ENCODE data around the gene TTLL11.

Gene TTLL11

GRCh38 chr9:122051351-122052321, 41.5 kb downstream of the TTLL11 start:
- no peak for DNase-seq (ENCODE audit: low read depth)

DNA sequence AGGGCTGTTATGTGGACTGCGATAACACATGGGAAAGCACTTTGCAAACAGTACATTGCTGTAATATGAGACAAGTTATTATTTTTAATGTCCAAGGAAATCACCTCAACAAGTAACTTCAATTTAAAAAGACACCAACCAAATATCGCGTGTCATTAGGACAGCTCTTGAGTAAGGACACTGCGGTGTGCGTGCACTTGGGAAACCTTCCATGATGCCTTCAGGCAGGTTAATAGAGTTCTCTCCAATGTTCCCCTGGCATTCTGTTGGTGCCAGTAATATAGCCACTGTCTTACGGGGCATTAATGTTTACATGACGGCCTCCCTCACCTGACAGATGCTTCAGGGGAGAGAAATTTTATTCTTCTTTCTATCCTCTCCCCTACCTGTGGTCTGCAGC, 42.9 kb downstream of the TTLL11 start:
- DNase-seq (ENCODE audit: low read depth), result no peak

DNA sequence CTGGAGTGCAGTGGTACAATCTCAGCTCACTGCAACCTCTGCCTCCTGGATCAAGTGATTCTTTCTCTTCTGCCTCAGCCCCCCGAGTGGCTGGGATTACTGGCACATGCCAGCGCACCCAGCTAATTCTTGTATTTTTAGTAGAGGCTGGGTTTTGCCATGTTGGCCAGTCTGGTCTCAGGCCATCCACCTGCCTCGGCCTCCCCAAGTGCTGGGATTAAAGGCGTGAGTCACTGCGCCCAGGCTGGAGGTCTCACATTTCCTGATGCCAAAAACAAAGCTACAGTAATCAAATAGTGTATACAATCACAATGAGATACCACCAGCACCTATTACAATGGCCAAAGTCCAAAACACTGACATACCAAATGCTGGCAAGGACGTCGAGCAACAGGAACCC, 51.1 kb downstream of the TTLL11 start:
- DNase-seq (ENCODE audit: low read depth), result no peak

DNA sequence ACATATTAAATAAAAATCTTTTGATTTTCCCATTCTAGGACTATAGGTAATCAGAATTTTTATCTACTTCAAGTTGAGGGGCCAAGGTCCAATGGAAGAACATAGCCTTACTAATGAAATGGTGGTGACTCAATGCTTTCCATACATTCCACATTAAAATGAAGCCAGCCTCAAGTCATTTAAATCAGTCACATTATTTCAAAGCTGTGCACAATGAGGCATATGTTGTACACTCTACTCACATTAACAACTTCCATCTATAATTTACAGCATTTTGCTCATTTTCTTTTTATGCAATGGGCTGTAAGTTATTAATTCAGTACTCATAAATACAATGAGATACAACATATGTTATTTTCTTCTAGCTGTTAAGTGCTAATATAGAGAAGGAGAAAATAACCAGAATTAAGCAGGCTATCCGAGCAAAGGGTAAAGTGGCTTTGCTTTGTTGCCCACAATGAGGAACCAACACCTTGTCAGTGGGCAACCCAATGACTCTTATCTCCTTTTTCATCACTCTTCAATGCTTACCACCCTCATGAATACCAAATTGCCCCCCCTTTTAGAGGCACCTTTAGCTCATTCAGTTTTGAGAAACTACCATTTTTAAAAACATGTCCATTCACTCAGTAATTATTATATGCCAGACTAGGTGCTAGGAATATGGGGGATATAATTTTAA, 52.4 kb downstream of the TTLL11 start:
- DNase-seq (ENCODE audit: low read depth), result no peak

GRCh38 chr9:122039234-122039633, 53.9 kb downstream of the TTLL11 start:
- no peak for DNase-seq (ENCODE audit: low read depth)

DNA sequence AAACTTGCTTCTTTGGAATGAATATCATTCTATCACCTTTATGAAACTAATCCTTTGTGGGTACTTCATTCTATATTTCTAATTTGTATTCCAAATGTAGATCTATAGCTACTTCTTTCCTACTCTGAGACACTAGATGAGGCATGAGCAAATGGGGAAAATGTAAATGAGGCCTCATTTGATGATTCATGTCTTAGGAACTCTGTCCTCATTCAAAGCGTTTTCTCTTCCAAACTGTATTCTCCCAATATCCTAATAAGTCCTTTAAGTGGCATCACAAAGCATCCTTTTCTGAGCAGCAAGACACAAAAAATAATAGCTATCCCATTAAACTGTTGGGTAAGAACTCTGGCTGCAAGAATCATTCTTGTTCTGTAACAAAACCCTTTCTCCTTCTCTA, 56.1 kb downstream of the TTLL11 start:
- DNase-seq (ENCODE audit: low read depth), result no peak

DNA sequence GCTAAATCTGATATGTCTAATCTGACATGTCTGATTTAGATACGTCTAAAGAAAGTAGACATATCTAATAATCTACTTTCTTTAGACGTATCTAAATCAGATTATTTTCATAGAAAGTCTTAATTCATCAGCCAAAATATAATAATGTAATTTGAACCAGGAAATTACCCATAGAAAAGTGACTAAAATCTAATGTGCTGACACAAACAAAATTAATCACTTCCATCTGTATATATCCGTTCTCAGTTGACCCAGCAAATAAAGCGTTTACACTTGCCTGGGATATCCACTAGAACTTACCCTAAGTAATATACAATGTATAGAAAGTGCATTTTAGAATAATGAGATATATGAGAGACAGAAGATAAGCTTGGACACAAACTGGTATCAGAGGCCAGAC, 56.7 kb downstream of the TTLL11 start:
- no peak for DNase-seq (ENCODE audit: low read depth)

- DNase-seq (ENCODE audit: low read depth), result no peak
These were observed 59.2 kb downstream of the TTLL11 start for GRCh38 chr9:122033775-122034373.

- DNase-seq (ENCODE audit: low read depth), result no peak
These were observed 60.8 kb downstream of the TTLL11 start for GRCh38 chr9:122032346-122032745.

- DNase-seq (ENCODE audit: low read depth), result no peak
These were observed 61.3 kb downstream of the TTLL11 start for GRCh38 chr9:122031776-122032175.

DNA sequence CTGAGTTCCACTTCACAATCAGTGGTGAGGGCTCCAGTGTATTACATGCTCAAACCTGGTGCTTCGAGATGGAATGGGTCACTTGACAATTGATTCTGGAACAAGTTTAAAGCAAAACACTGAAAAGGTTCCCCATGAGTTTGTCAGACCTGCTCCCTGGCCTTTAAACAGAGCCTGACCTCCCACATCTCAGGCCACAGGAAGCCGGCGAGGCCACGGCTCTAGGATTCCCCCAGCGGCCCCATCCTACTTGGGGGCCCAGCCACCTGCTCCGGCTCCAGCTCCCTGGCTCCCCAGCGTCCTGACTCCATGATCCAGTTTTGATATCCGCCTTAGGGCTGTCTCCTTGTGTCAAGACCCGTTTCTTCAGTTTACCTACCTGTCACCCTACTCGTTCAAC, 62.0 kb downstream of the TTLL11 start:
- no peak for DNase-seq (ENCODE audit: low read depth)

DNA sequence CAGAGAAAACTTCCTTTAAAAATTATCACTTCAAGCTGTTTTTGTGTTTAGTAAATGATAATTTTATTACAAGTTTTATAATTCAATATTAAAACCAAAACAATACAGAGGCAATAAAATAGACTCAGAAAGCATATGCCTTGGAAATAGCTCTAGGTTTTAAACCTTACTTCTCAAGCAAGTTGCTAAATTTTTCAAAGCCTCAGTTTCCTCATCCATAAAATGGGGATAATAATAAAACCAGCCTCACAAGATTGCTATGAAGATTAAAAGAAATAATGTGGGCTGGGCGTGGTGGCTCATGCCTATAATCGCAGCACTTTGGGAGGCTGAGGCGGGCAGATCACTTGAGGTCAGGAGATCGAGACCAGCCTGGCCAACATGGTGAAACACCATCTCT, 62.8 kb downstream of the TTLL11 start:
- DNase-seq (ENCODE audit: low read depth), result no peak

- no peak for DNase-seq (ENCODE audit: low read depth)
These were observed 63.2 kb downstream of the TTLL11 start for GRCh38 chr9:122029898-122030297.

GRCh38 chr9:122028089-122028488, 65.0 kb downstream of the TTLL11 start:
- no peak for DNase-seq (ENCODE audit: low read depth)

DNA sequence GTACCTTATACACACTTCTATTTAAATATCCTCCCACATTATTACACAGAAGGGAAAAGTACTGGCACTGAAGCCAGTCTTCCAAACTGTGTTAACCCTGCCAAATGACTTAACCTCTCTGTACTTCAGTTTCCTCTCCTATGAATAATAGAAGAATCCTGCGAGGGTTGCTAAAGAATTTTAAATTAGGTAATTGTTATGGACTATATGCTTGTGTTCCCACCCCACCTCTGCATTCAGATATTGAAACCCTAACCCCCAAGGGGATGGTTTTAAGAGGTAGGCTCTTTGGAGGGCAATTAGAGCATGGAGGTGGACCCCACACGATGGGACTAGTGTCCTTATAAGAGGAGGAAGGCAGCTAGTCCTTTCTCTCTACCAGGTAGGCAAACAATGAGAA, 72.7 kb downstream of the TTLL11 start:
- DNase-seq (ENCODE audit: low read depth), result no peak

DNA sequence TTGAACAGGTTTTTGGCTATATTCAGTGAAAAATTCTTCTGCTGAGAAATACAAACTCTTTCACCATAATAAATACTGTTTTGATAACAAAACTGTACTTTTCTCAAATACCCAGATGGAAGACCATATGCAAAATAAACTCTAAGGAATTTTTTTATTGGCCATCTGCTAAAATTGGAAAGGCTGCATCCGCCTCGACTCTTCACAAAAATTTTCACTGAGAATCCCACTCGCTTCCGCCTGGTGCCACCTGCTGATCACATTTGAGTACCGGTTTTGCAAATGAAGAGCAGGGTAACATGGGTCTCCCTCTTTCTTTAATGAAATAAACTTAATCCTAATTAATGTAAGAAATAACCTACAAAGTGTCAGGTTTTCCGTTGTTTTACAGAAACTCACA, 76.4 kb downstream of the TTLL11 start:
- no peak for DNase-seq (ENCODE audit: low read depth)

GRCh38 chr9:122016309-122016708, 76.8 kb downstream of the TTLL11 start:
- DNase-seq (ENCODE audit: low read depth), result no peak

- DNase-seq (ENCODE audit: low read depth), result no peak
These were observed 77.8 kb downstream of the TTLL11 start for GRCh38 chr9:122015170-122015821.

DNA sequence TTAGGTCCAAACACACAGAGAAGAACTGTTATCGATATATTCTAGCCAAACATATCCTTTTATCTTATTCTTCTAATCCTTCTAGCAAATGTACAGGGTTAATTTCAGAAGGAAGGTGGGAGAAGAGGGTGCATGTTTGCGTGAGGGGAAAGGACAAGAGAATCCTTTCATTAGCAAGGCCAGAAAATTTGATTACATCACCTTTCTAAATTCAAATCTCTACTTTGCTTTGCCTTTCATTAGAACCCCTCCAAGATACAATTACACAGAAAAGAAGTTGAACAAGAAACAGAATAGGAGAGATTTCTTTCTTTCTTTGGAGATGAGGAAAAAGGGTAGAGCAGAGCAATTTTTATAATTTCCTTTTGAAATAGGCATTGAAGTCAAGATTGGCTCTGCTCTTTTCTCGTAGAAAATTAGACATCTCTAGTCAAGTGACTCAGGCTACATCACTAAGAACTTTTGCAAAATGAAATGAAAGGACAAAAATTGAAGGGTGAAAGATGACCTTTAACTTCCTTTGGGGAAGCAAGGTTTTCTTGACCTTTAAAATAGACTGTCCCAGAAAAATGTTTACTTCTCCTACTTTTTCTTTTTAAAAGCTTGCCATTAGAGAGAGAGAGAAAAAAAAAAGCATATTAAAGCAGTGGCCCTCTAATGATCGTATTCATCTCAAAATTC, 81.2 kb downstream of the TTLL11 start:
- DNase-seq (ENCODE audit: low read depth), result no peak

- no peak for DNase-seq (ENCODE audit: low read depth)
These were observed 84.5 kb downstream of the TTLL11 start for GRCh38 chr9:122008559-122008958.

DNA sequence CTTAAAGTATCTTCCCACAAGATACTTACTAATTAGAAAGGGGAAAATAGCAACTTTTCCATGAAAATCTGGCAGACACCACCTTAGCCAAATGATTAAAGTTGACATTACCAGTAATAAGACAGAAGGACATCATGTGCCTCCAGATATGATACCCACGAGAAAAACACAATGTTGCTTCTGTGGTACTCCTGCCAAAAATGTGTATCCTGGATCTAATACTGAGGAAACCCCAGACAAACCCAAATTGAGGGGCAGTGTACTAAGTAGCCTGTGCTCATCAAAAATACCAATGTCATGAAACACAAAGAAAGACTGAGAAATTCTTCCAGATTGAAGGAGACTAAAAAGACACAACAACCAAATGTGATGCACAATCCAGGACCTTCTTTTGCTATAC, 85.3 kb downstream of the TTLL11 start:
- no peak for DNase-seq (ENCODE audit: low read depth)

DNA sequence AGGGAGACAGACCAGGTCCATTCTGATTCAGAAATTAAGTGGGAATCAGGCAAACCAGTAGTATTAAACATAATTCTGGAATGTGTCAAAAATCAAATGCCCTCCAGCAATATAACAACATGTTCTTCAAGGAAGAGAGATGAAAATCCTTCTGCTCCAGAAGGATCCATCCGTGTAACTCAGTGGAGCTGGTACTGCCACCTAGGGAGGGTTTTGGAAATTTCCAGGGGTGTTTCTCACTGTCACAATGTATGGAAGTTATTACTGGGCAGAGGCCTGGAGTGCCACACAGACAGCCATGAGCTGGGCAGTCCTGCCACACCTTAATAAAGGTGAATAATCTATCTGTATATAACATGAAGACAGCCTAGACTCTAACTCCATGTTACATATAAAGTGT, 87.5 kb downstream of the TTLL11 start:
- no peak for DNase-seq (ENCODE audit: low read depth)

Data from activated T-helper 1 cell treated with Interleukin-2 at 50 U/mL for 16 hours (primary cell).